ENCODE data around the gene SPOCK2. TPM values are rescaled to one million over a fixed set of nuclear protein-coding genes. Genes with fewer than 3 reads are reported as not detected.

The SPOCK2 gene
- total and polyA plus RNA-seq, 2 of the 13 experiments (the other 11 are each of a cell fraction or from before 2014, with no cell fraction given), result 8.6 to 30.6 TPM

- TF ChIP-seq HNF4G (IDR thresholded peaks at IDR 0.05; ENCODE audit: borderline replicate concordance, low read depth, low read length) (peak; percentile 86), HNF4G (CRISPR knock-in tag; IDR thresholded peaks at IDR 0.05; ENCODE audit: borderline replicate concordance, low read depth) (peak; percentile 89; the same call in 1 of the 2 replicates), ZNF614 (CRISPR knock-in tag; IDR thresholded peaks at IDR 0.05; ENCODE audit: borderline replicate concordance) (peak; percentile 93; the same call in 1 of the 2 replicates), ZNF83 (CRISPR knock-in tag; IDR thresholded peaks at IDR 0.05; ENCODE audit: borderline replicate concordance) (no peak), ZNF883 (CRISPR knock-in tag; IDR thresholded peaks at IDR 0.05; ENCODE audit: not compliant biosample characterization) (no peak), ARNT (IDR thresholded peaks at IDR 0.05) (no peak), IKZF5 (CRISPR knock-in tag; IDR thresholded peaks at IDR 0.05) (peak; percentile 93), KLF13 (CRISPR knock-in tag; IDR thresholded peaks at IDR 0.05) (0 out of 2 replicates have a peak, but pooled peaks have one; percentile 18)
- TF ChIP-seq, protein P1, sequence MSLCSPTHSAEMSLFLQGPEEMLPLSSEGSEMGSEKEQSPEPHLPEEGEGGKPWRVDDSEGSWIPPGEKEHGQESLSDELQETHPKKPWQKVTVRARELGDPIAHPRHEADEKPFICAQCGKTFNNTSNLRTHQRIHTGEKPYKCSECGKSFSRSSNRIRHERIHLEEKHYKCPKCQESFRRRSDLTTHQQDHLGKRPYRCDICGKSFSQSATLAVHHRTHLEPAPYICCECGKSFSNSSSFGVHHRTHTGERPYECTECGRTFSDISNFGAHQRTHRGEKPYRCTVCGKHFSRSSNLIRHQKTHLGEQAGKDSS (CRISPR knock-in tag; IDR thresholded peaks at IDR 0.05; ENCODE audit: borderline replicate concordance, low read depth), result 0 out of 2 replicates have a peak, but pooled peaks have one; percentile 79
- TF ChIP-seq, protein P2, sequence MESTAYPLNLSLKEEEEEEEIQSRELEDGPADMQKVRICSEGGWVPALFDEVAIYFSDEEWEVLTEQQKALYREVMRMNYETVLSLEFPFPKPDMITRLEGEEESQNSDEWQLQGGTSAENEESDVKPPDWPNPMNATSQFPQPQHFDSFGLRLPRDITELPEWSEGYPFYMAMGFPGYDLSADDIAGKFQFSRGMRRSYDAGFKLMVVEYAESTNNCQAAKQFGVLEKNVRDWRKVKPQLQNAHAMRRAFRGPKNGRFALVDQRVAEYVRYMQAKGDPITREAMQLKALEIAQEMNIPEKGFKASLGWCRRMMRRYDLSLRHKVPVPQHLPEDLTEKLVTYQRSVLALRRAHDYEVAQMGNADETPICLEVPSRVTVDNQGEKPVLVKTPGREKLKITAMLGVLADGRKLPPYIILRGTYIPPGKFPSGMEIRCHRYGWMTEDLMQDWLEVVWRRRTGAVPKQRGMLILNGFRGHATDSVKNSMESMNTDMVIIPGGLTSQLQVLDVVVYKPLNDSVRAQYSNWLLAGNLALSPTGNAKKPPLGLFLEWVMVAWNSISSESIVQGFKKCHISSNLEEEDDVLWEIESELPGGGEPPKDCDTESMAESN (CRISPR knock-in tag; conservative IDR thresholded peaks at IDR 0.05), result no peak; the same call in 1 of the 2 replicates
- TF ChIP-seq, protein P3, sequence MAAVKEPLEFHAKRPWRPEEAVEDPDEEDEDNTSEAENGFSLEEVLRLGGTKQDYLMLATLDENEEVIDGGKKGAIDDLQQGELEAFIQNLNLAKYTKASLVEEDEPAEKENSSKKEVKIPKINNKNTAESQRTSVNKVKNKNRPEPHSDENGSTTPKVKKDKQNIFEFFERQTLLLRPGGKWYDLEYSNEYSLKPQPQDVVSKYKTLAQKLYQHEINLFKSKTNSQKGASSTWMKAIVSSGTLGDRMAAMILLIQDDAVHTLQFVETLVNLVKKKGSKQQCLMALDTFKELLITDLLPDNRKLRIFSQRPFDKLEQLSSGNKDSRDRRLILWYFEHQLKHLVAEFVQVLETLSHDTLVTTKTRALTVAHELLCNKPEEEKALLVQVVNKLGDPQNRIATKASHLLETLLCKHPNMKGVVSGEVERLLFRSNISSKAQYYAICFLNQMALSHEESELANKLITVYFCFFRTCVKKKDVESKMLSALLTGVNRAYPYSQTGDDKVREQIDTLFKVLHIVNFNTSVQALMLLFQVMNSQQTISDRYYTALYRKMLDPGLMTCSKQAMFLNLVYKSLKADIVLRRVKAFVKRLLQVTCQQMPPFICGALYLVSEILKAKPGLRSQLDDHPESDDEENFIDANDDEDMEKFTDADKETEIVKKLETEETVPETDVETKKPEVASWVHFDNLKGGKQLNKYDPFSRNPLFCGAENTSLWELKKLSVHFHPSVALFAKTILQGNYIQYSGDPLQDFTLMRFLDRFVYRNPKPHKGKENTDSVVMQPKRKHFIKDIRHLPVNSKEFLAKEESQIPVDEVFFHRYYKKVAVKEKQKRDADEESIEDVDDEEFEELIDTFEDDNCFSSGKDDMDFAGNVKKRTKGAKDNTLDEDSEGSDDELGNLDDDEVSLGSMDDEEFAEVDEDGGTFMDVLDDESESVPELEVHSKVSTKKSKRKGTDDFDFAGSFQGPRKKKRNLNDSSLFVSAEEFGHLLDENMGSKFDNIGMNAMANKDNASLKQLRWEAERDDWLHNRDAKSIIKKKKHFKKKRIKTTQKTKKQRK (IDR thresholded peaks at IDR 0.05; ENCODE audit: low read length), result no peak
- TF ChIP-seq, protein P4, sequence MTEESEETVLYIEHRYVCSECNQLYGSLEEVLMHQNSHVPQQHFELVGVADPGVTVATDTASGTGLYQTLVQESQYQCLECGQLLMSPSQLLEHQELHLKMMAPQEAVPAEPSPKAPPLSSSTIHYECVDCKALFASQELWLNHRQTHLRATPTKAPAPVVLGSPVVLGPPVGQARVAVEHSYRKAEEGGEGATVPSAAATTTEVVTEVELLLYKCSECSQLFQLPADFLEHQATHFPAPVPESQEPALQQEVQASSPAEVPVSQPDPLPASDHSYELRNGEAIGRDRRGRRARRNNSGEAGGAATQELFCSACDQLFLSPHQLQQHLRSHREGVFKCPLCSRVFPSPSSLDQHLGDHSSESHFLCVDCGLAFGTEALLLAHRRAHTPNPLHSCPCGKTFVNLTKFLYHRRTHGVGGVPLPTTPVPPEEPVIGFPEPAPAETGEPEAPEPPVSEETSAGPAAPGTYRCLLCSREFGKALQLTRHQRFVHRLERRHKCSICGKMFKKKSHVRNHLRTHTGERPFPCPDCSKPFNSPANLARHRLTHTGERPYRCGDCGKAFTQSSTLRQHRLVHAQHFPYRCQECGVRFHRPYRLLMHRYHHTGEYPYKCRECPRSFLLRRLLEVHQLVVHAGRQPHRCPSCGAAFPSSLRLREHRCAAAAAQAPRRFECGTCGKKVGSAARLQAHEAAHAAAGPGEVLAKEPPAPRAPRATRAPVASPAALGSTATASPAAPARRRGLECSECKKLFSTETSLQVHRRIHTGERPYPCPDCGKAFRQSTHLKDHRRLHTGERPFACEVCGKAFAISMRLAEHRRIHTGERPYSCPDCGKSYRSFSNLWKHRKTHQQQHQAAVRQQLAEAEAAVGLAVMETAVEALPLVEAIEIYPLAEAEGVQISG (CRISPR knock-in tag; IDR thresholded peaks at IDR 0.05), result peak; percentile 80
- TF ChIP-seq, protein P5, sequence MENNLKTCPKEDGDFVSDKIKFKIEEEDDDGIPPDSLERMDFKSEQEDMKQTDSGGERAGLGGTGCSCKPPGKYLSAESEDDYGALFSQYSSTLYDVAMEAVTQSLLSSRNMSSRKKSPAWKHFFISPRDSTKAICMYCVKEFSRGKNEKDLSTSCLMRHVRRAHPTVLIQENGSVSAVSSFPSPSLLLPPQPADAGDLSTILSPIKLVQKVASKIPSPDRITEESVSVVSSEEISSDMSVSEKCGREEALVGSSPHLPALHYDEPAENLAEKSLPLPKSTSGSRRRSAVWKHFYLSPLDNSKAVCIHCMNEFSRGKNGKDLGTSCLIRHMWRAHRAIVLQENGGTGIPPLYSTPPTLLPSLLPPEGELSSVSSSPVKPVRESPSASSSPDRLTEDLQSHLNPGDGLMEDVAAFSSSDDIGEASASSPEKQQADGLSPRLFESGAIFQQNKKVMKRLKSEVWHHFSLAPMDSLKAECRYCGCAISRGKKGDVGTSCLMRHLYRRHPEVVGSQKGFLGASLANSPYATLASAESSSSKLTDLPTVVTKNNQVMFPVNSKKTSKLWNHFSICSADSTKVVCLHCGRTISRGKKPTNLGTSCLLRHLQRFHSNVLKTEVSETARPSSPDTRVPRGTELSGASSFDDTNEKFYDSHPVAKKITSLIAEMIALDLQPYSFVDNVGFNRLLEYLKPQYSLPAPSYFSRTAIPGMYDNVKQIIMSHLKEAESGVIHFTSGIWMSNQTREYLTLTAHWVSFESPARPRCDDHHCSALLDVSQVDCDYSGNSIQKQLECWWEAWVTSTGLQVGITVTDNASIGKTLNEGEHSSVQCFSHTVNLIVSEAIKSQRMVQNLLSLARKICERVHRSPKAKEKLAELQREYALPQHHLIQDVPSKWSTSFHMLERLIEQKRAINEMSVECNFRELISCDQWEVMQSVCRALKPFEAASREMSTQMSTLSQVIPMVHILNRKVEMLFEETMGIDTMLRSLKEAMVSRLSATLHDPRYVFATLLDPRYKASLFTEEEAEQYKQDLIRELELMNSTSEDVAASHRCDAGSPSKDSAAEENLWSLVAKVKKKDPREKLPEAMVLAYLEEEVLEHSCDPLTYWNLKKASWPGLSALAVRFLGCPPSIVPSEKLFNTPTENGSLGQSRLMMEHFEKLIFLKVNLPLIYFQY (CRISPR knock-in tag; IDR thresholded peaks at IDR 0.05; ENCODE audit: borderline replicate concordance), result no peak
Observed at GRCh38 chr10:72030762-72031543, 57.4 kb downstream of the SPOCK2 start (continued).

All from HepG2 (cell line).